GM12878 (cell line): ENCODE data around the gene GPC5.

Experiments used
- ATF7 ChIP-seq: fragments of 450-650 bp; IDR thresholded peaks from 2 replicates; pipeline ENCODE4 v1.6.1; 2016; ENCODE audit warnings: low read depth, mild to moderate bottlenecking
- JUND ChIP-seq: IDR thresholded peaks from 2 replicates; pipeline ENCODE4 v1.6.1; 2012; ENCODE audit warnings: low read depth, mild to moderate bottlenecking, low read length, improper control_type of control experiment, moderate library complexity
- POLR2AphosphoS5 ChIP-seq: IDR thresholded peaks from 2 replicates; pipeline ENCODE4 v1.6.1; 2011; ENCODE audit warnings: mild to moderate bottlenecking, low read length, inconsistent platforms
- SPI1 ChIP-seq: IDR thresholded peaks from 2 replicates; pipeline ENCODE4 v1.6.1; 2011; ENCODE audit warnings: low read depth, mild to moderate bottlenecking, low read length, moderate library complexity, borderline replicate concordance; ENCODE audit not compliant: insufficient read depth
- YY1 ChIP-seq: IDR thresholded peaks from 2 replicates; pipeline ENCODE4 v1.6.1; 2011; ENCODE audit warnings: low read depth, mild to moderate bottlenecking, low read length
- ZNF24 ChIP-seq: fragments of 450-650 bp; IDR thresholded peaks from 2 replicates; pipeline ENCODE4 v1.6.1; 2017; ENCODE audit warnings: antibody characterized with exemption, mild to moderate bottlenecking
- TF ChIP-seq, protein P1 (sequence below), 3 experiments: IDR thresholded peaks in 2 of 3; conservative IDR thresholded peaks in 1 of 3; 2 replicates each; pipeline ENCODE4 v1.5.1; 2011; ENCODE audit warnings: low read depth in 3 of 3, low read length in 3 of 3, mild to moderate bottlenecking in 3 of 3, control low read depth in 2 of 3, moderate library complexity in 2 of 3, inconsistent platforms in 1 of 3, mixed read lengths in 1 of 3; ENCODE audit not compliant: control insufficient read depth in 2 of 3, insufficient read depth in 1 of 3; ENCODE audit errors: extremely low read depth in 1 of 3

DNA sequence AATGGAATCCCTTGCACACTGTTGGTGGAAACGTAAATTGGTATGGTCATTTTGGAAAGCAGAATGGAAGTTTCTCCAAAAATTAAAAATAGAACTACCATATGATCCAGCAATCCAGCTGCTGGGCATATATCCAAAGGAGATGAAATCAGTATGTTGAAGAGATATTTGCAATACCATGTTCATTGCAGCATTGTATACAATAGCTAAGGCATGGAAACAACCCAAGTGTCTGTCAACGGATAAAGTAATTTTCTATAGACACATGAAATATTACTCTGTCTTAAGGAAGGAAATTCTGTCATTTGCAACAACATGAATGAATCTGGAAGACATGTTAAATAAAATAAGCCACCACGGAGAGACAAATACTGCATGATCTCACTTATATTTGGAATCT is 124.7 kb downstream of the GPC5 start:
- TF ChIP-seq ZNF24 (no peak), JUND (no peak), YY1 (no peak), POLR2AphosphoS5 (no peak), ATF7 (no peak), SPI1 (no peak)
- TF ChIP-seq, protein P1, sequence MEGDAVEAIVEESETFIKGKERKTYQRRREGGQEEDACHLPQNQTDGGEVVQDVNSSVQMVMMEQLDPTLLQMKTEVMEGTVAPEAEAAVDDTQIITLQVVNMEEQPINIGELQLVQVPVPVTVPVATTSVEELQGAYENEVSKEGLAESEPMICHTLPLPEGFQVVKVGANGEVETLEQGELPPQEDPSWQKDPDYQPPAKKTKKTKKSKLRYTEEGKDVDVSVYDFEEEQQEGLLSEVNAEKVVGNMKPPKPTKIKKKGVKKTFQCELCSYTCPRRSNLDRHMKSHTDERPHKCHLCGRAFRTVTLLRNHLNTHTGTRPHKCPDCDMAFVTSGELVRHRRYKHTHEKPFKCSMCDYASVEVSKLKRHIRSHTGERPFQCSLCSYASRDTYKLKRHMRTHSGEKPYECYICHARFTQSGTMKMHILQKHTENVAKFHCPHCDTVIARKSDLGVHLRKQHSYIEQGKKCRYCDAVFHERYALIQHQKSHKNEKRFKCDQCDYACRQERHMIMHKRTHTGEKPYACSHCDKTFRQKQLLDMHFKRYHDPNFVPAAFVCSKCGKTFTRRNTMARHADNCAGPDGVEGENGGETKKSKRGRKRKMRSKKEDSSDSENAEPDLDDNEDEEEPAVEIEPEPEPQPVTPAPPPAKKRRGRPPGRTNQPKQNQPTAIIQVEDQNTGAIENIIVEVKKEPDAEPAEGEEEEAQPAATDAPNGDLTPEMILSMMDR (IDR thresholded peaks at IDR 0.05 in 2 of 3, conservative IDR thresholded peaks at IDR 0.05 in 1 of 3; ENCODE audit: control insufficient read depth in 2 of 3, extremely low read depth in 1 of 3, insufficient read depth in 1 of 3, low read depth in 3 of 3, low read length in 3 of 3) = no peak
